HUES6 (cell line): ENCODE measurements around the gene TRHDE.

ENCODE experiments used
- H3K27ac ChIP-seq: 2 replicates; pipeline ENCODE4 v1.7.0; 2013; ENCODE audit warnings: low read depth, mild to moderate bottlenecking, low read length, inconsistent platforms
- H3K27me3 ChIP-seq: 2 replicates; pipeline ENCODE4 v1.6.1; 2013; ENCODE audit warnings: low read length; ENCODE audit not compliant: control insufficient read depth, insufficient read depth
- H3K36me3 ChIP-seq: 2 replicates; pipeline ENCODE4 v1.6.1; 2013; ENCODE audit warnings: low read length; ENCODE audit not compliant: control insufficient read depth, insufficient read depth
- H3K4me1 ChIP-seq: 2 replicates; pipeline ENCODE4 v1.6.1; 2013; ENCODE audit warnings: low read length; ENCODE audit not compliant: control insufficient read depth, insufficient read depth
- H3K4me3 ChIP-seq: 2 replicates; pipeline ENCODE4 v1.5.1; 2013; ENCODE audit warnings: low read depth, low read length
- H3K9ac ChIP-seq: one replicate; pipeline ENCODE4 v1.6.1; 2013; ENCODE audit warnings: mild to moderate bottlenecking, low read length
- H3K9me3 ChIP-seq: 2 replicates; pipeline ENCODE4 v1.6.1; 2013; ENCODE audit warnings: low read depth, low read length; ENCODE audit not compliant: control insufficient read depth, insufficient read depth

TRHDE gene

GRCh38 chr12:72313806-72314205 lies 41.6 kb downstream of the TRHDE start:
- no peaks in the 10 kb centered on the region for H3K36me3 ChIP-seq

GRCh38 chr12:72315858-72316257 lies 43.7 kb downstream of the TRHDE start:
- H3K36me3 ChIP-seq: no peaks in the 10 kb centered on the region
- H3K9me3 ChIP-seq: no peaks in the 10 kb centered on the region
- no peak overlapping the region for H3K9ac ChIP-seq
- H3K27me3 ChIP-seq: no peaks in the 10 kb centered on the region
- no peak overlapping the region for H3K4me3 ChIP-seq
- no peaks in the 10 kb centered on the region for H3K4me1 ChIP-seq
- no peak overlapping the region for H3K27ac ChIP-seq

More at GRCh38 chr12:72313806-72314205, 41.6 kb downstream of the TRHDE start:
- no peak overlapping the region for H3K27ac ChIP-seq
- H3K4me3 ChIP-seq: no peak overlapping the region
- H3K9me3 ChIP-seq: no peaks in the 10 kb centered on the region
- H3K4me1 ChIP-seq: no peaks in the 10 kb centered on the region
- no peak overlapping the region for H3K9ac ChIP-seq
- no peaks in the 10 kb centered on the region for H3K27me3 ChIP-seq

GRCh38 chr12:72318341-72318740 lies 46.2 kb downstream of the TRHDE start:
- Histone ChIP-seq H3K27ac (no peak overlapping the region), H3K4me1 (no peaks in the 10 kb centered on the region), H3K27me3 (no peaks in the 10 kb centered on the region), H3K9ac (no peak overlapping the region), H3K36me3 (no peaks in the 10 kb centered on the region), H3K9me3 (no peaks in the 10 kb centered on the region), H3K4me3 (no peak overlapping the region)

- Histone ChIP-seq H3K4me1 (no peaks in the 10 kb centered on the region), H3K27ac (no peak overlapping the region), H3K9ac (no peak overlapping the region), H3K36me3 (no peaks in the 10 kb centered on the region), H3K9me3 (no peaks in the 10 kb centered on the region), H3K27me3 (no peaks in the 10 kb centered on the region), H3K4me3 (no peak overlapping the region)
These were observed 51.7 kb downstream of the TRHDE start for GRCh38 chr12:72323881-72324280.

- H3K36me3 ChIP-seq: no peaks in the 10 kb centered on the region
- H3K4me1 ChIP-seq: 0 out of 2 replicates have a peak, but pooled peaks cover 4% of the 10 kb centered on the region
- H3K9me3 ChIP-seq: no peaks in the 10 kb centered on the region
- H3K27me3 ChIP-seq: no peaks in the 10 kb centered on the region
- H3K4me3 ChIP-seq: no peak overlapping the region
- no peak overlapping the region for H3K9ac ChIP-seq
- H3K27ac ChIP-seq: no peak overlapping the region
These were observed 58.1 kb downstream of the TRHDE start for GRCh38 chr12:72330301-72330700.

- Histone ChIP-seq H3K9ac (no peak overlapping the region), H3K27ac (no peak overlapping the region), H3K4me1 (0 out of 2 replicates have a peak, but pooled peaks cover 4% of the 10 kb centered on the region), H3K4me3 (no peak overlapping the region), H3K27me3 (no peaks in the 10 kb centered on the region), H3K9me3 (no peaks in the 10 kb centered on the region), H3K36me3 (no peaks in the 10 kb centered on the region)
These were observed 58.6 kb downstream of the TRHDE start for GRCh38 chr12:72330784-72331183.

- Histone ChIP-seq H3K4me3 (no peak overlapping the region), H3K9me3 (no peaks in the 10 kb centered on the region), H3K36me3 (no peaks in the 10 kb centered on the region), H3K4me1 (no peaks in the 10 kb centered on the region), H3K27ac (no peak overlapping the region), H3K9ac (no peak overlapping the region), H3K27me3 (no peaks in the 10 kb centered on the region)
These were observed 65.2 kb downstream of the TRHDE start for GRCh38 chr12:72337382-72337781.

- Histone ChIP-seq H3K9ac (no peak overlapping the region), H3K4me3 (no peak overlapping the region)
These were observed 65.8 kb downstream of the TRHDE start for GRCh38 chr12:72337946-72338345.

GRCh38 chr12:72338437-72338836 lies 66.3 kb downstream of the TRHDE start:
- Histone ChIP-seq H3K4me1 (no peaks in the 10 kb centered on the region), H3K9ac (no peak overlapping the region), H3K27ac (no peak overlapping the region), H3K27me3 (no peaks in the 10 kb centered on the region), H3K4me3 (no peak overlapping the region), H3K9me3 (no peaks in the 10 kb centered on the region), H3K36me3 (no peaks in the 10 kb centered on the region)

More at GRCh38 chr12:72337946-72338345, 65.8 kb downstream of the TRHDE start:
- Histone ChIP-seq H3K9me3 (no peaks in the 10 kb centered on the region), H3K27me3 (no peaks in the 10 kb centered on the region), H3K36me3 (no peaks in the 10 kb centered on the region), H3K27ac (no peak overlapping the region), H3K4me1 (no peaks in the 10 kb centered on the region)

- H3K4me3 ChIP-seq: no peak overlapping the region
- no peaks in the 10 kb centered on the region for H3K27me3 ChIP-seq
- no peak overlapping the region for H3K27ac ChIP-seq
- H3K9me3 ChIP-seq: no peaks in the 10 kb centered on the region
- no peaks in the 10 kb centered on the region for H3K36me3 ChIP-seq
- H3K9ac ChIP-seq: no peak overlapping the region
- peaks cover 11% of the 10 kb centered on the region; the same call in 1 of the 2 replicates for H3K4me1 ChIP-seq
These were observed 74.3 kb downstream of the TRHDE start for GRCh38 chr12:72346363-72346944.

GRCh38 chr12:72349491-72349890 lies 77.3 kb downstream of the TRHDE start:
- H3K9me3 ChIP-seq: no peaks in the 10 kb centered on the region

More at GRCh38 chr12:72349491-72349890, 77.3 kb downstream of the TRHDE start:
- H3K4me1 ChIP-seq: peaks cover 11% of the 10 kb centered on the region; the same call in 1 of the 2 replicates
- H3K9ac ChIP-seq: no peak overlapping the region
- H3K27me3 ChIP-seq: no peaks in the 10 kb centered on the region
- no peak overlapping the region for H3K27ac ChIP-seq
- no peak overlapping the region for H3K4me3 ChIP-seq
- H3K36me3 ChIP-seq: no peaks in the 10 kb centered on the region
